Thoracic aorta (tissue), 2 donors: ENCODE data around the gene CEP104. TPM values are rescaled to one million over a fixed set of nuclear protein-coding genes. Genes with fewer than 3 reads are reported as not detected.

ENCODE experiments used
- ATAC-seq: fragments of 150-250 bp; one replicate; pipeline ENCODE4 v1.8.0; 2017; ENCODE audit warnings: low read depth; ENCODE audit not compliant: insufficient number of reproducible peaks, low FRiP score
- DNase-seq: peaks from one replicate; pipeline ENCODE4 v3.0.0-alpha.2; 2020; ENCODE audit warnings: low spot score
- H3K27ac ChIP-seq, 2 donors: fragments of 200-600 bp; sonication (generic); 1 replicate in 1 of 2; 2 replicates in 1 of 2; pipeline ENCODE4 v1.5.1; 2016; ENCODE audit warnings: mild to moderate bottlenecking in 2 of 2, moderate library complexity in 2 of 2
- H3K27me3 ChIP-seq: fragments of 200-600 bp; sonication (generic); replicated peaks from 2 replicates; pipeline ENCODE4 v1.6.0; 2016; ENCODE audit warnings: mild to moderate bottlenecking; ENCODE audit not compliant: insufficient read depth
- H3K36me3 ChIP-seq: fragments of 200-600 bp; sonication (generic); one replicate; pipeline ENCODE4 v1.5.1; 2016
- H3K4me1 ChIP-seq, 2 donors: fragments of 200-600 bp; sonication (generic); 1 replicate in 1 of 2; 2 replicates in 1 of 2; pipeline versions ENCODE4 v1.5.1 to v1.6.0; 2016; ENCODE audit warnings: low read depth in 2 of 2, mild to moderate bottlenecking in 1 of 2; ENCODE audit not compliant: control insufficient read depth in 1 of 2
- H3K4me3 ChIP-seq: fragments of 200-600 bp; sonication (generic); 2 replicates; pipeline ENCODE4 v1.5.1; 2016; ENCODE audit warnings: mild to moderate bottlenecking
- H3K9me3 ChIP-seq: fragments of 200-600 bp; sonication (generic); 2 replicates; pipeline ENCODE4 v1.5.1; 2016
- CTCF ChIP-seq: fragments of 200-600 bp; sonication (generic); IDR thresholded peaks from one replicate; pipeline ENCODE4 v1.5.1; 2019; ENCODE audit warnings: antibody characterized with exemption
- total RNA-seq, 2 donors: library from RNA; depleted of rRNA; stranded (reverse); fragments of >200 nt; gene quantifications; one replicate each; pipeline versions ENCODE4 v1.1.0 to v1.2.3, GENCODE V29; 2016

The CEP104 gene
- total RNA-seq, 2 donors from 2014 or later = 27.3 to 59.2 TPM

DNA sequence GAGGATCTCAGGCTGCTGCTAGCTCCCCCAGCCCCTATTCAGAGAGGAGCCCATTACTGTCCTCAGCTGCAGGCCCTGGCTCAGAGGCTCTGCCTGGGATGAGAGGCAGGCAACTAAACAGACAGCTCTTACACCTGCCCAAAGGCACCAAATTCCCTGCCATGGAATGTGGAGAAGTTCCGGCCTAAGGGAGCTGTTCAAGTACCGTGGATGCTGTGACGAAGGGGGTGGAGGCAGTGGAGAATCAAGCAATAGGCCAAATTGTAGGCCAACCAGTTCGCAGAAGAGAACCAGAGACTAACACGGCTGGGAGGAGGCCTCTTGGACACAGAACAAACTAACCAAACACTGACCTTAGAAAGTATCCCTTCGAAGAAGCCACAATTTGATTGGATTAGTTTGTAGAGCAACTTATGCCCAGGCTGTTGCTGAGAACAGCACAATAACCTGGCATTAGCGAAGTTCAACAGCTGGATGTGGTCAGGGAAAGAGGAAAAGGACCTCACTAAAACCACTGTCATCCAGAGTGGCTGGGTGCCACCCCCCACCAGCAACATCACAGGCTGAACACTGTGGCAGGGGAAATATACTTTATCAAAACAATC, 39.5 kb upstream of the CEP104 start:
- no peaks in the 10 kb centered on the region for H3K27me3 ChIP-seq
- TF ChIP-seq CTCF = no peak
- H3K4me1 ChIP-seq = peaks cover 7 to 16% of the 10 kb centered on the region in 2 donors
- H3K36me3 ChIP-seq = no peaks in the 10 kb centered on the region
- DNase-seq = no peak
- no peak overlapping the region for H3K27ac ChIP-seq
- H3K9me3 ChIP-seq = peaks cover 6% of the 10 kb centered on the region
- no peak overlapping the region for H3K4me3 ChIP-seq
- no peak for ATAC-seq

DNA sequence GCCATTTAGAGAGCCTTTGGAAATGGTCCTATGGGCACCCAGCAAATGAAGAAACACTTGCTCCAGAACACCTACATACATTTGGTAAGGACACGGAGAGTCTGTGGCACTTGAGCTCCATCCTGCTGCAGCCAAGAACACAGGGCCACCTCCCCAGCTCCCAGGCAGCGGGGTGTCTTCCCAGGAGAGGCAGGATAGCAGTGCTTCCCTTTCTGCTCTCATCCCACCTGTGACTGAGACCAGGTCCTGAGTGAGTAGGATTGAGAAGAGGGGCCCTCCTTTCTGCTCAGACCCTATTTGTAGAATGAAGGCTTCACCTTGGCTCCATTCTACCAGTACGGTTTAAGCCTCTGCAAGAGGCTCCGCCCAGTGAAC, 38.9 kb upstream of the CEP104 start:
- H3K27ac ChIP-seq = no peak overlapping the region
- no peak for TF ChIP-seq CTCF
- DNase-seq (no peak), ATAC-seq (no peak)
- no peaks in the 10 kb centered on the region for H3K27me3 ChIP-seq
- no peak overlapping the region for H3K4me3 ChIP-seq
- H3K9me3 ChIP-seq = peaks cover 6% of the 10 kb centered on the region
- H3K36me3 ChIP-seq = peaks cover 1% of the 10 kb centered on the region
- H3K4me1 ChIP-seq = peaks cover 7 to 16% of the 10 kb centered on the region in 2 donors

DNA sequence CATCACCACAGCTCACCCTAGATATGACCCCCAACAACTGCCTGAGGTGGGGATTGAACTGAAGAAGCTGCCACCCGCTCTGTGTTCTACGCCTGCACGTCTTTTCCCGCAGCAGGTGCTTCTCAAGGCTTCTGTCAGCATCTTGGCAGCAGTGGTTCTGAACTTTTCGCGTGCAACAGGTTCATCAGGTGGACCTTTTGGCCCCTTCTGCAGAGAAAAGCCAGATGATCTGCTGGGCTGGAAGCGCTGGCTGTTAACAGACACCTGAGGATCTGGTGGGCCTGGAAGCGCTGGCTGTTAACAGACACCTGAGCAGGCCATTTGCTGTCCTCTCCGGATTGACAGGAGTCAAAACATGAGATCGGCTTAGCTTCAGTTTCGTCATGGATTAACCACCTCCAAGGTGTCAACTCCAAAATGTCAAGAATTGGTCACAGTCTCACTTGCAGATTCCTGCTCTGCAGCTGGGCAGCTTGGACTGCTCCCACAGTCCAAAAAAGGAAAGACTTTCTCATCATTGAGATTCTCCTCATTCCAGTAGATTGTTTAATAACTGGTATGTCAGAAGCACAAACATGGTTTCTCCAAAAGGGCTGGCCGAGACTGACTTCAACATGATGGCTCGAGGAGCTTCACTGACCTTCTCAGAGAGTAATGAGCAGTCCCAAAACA, 38.4 kb upstream of the CEP104 start:
- Histone ChIP-seq H3K4me1 (peaks cover 7 to 16% of the 10 kb centered on the region in 2 donors), H3K27me3 (no peaks in the 10 kb centered on the region), H3K36me3 (peaks cover 7% of the 10 kb centered on the region), H3K27ac (no peak overlapping the region), H3K9me3 (peaks cover 6% of the 10 kb centered on the region), H3K4me3 (no peak overlapping the region)
- TF ChIP-seq CTCF = no peak
- ATAC-seq (no peak), DNase-seq (no peak)

DNA sequence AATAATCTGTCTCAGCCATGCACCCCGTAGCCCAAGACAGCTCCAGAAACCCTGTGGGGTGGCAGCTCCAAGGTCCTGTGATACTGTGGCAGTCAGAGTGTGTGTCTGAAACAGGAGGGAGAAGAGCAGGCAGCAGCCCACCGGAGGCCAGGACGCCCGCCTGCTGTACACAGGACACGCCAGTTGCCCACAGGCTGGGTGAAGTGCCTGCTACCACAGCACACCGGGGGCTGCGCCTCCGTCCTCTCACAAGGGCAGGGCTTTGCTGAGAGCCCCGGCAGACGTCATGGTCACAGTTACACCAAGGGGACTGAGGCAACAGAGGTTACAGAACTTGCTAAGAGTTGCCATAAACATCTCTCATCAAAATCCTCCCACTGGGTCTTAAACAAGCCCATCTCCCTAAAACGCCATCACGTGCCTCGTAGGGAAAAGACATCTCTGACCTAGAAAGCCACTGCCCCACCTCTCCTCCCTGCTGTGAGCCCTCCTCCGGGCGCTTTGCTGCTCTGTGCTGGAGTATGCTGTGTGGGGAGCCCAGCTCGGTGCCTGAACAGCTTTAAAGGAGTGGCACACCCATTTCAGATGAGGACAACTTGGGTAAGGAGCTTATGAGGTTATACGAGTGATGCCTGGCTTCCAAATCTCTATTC, 37.7 kb upstream of the CEP104 start:
- H3K9me3 ChIP-seq = peaks cover 6% of the 10 kb centered on the region
- DNase-seq = no peak
- no peak overlapping the region for H3K27ac ChIP-seq
- H3K27me3 ChIP-seq = no peaks in the 10 kb centered on the region
- no peak for ATAC-seq
- peaks cover 13% of the 10 kb centered on the region for H3K36me3 ChIP-seq
- TF ChIP-seq CTCF = no peak
- peaks cover 7 to 16% of the 10 kb centered on the region in 2 donors for H3K4me1 ChIP-seq
- H3K4me3 ChIP-seq = no peak overlapping the region

DNA sequence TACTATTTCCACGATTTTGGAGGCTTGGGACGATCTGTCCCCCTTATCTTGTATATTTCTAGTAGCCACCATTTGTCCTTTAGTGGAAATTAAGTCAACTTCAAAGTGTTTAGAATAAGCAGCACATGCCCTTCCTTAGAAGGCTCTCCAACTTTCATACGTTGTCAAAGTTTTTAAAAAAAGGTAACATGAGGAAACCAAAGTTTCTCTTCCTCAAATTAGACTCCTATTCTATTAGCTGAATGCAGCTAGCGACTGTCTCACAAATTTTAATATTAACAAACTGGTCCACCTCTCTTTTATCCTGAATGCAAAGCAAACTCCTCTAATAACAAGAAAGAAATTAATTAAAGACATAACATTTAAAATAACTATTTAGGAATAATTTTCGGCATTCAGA, 36.2 kb upstream of the CEP104 start:
- H3K4me1 ChIP-seq = peaks cover 0 to 6% of the 10 kb centered on the region in 2 donors
- H3K36me3 ChIP-seq = peaks cover 18% of the 10 kb centered on the region
- peaks cover 6% of the 10 kb centered on the region for H3K9me3 ChIP-seq
- no peak overlapping the region for H3K4me3 ChIP-seq
- DNase-seq (no peak), ATAC-seq (no peak)
- H3K27ac ChIP-seq = no peak overlapping the region
- TF ChIP-seq CTCF = no peak
- no peaks in the 10 kb centered on the region for H3K27me3 ChIP-seq
